Endothelial cell of umbilical vein (primary cell): ENCODE data around the gene ZDHHC5.

ENCODE experiments used
- CTCF ChIP-seq, 2 donors: IDR thresholded peaks; 1 replicate in 1 of 2; 2 replicates in 1 of 2; pipeline ENCODE4 v1.5.1; 2011; ENCODE audit warnings: low read length in 2 of 2, mild to moderate bottlenecking in 2 of 2, moderate library complexity in 2 of 2, control low read depth in 1 of 2, inconsistent platforms in 1 of 2, low read depth in 1 of 2; ENCODE audit not compliant: insufficient read depth in 1 of 2; ENCODE audit errors: extremely low read depth in 1 of 2
- EZH2 ChIP-seq: IDR thresholded peaks from 2 replicates; pipeline ENCODE4 v1.6.1; 2012; ENCODE audit warnings: borderline replicate concordance, low read depth, mild to moderate bottlenecking, moderate library complexity, low read length, inconsistent platforms; ENCODE audit not compliant: severe bottlenecking
- MYC ChIP-seq: IDR thresholded peaks from one replicate; pipeline ENCODE4 v1.6.1; 2011; ENCODE audit warnings: mild to moderate bottlenecking, low read depth, low read length
- POLR2A ChIP-seq: IDR thresholded peaks from 2 replicates; pipeline ENCODE4 v1.6.1; 2012; ENCODE audit warnings: low read depth, mild to moderate bottlenecking, control low read depth, low read length
- POLR2AphosphoS5 ChIP-seq: IDR thresholded peaks from 2 replicates; pipeline ENCODE4 v1.6.1; 2012; ENCODE audit warnings: low read depth, mild to moderate bottlenecking, control low read depth, low read length, moderate library complexity; ENCODE audit not compliant: insufficient read depth

- TF ChIP-seq EZH2, result no peak
- TF ChIP-seq CTCF (IDR thresholded peaks at IDR 0.05; ENCODE audit: extremely low read depth in 1 of 2, insufficient read depth in 1 of 2, low read depth in 1 of 2, low read length in 2 of 2), result no peak
- TF ChIP-seq POLR2AphosphoS5, result no peak
- no peak for TF ChIP-seq MYC
- no peak for TF ChIP-seq POLR2A
Observed at GRCh38 chr11:57637626-57638004, 30.3 kb upstream of the ZDHHC5 start.
